ENCODE data around the gene TBC1D5.

- no peak for TF ChIP-seq POU6F1 (CRISPR knock-in tag; IDR thresholded peaks at IDR 0.05; ENCODE audit: borderline replicate concordance, low read depth)
- TF ChIP-seq ZFP3 (CRISPR knock-in tag; IDR thresholded peaks at IDR 0.05): no peak
- no peak for TF ChIP-seq SNAI2 (CRISPR knock-in tag; IDR thresholded peaks at IDR 0.05)
- TF ChIP-seq CREB5 (CRISPR knock-in tag; IDR thresholded peaks at IDR 0.05; ENCODE audit: low read depth): no peak
- TF ChIP-seq ISL1 (CRISPR knock-in tag; IDR thresholded peaks at IDR 0.05): no peak
- TF ChIP-seq TCF4 (CRISPR knock-in tag; IDR thresholded peaks at IDR 0.05; ENCODE audit: borderline replicate concordance): no peak
- no peak for TF ChIP-seq RARB (CRISPR knock-in tag; IDR thresholded peaks at IDR 0.05)
- TF ChIP-seq CSRNP3 (CRISPR knock-in tag; IDR thresholded peaks at IDR 0.05): no peak
- TF ChIP-seq ZNF70 (CRISPR knock-in tag; IDR thresholded peaks at IDR 0.05): no peak
- TF ChIP-seq ZNF8 (CRISPR knock-in tag; IDR thresholded peaks at IDR 0.05): no peak
- no peak for TF ChIP-seq CSDC2 (CRISPR knock-in tag; IDR thresholded peaks at IDR 0.05)
- TF ChIP-seq ESRRG (CRISPR knock-in tag; IDR thresholded peaks at IDR 0.05): no peak
These were observed 535.4 kb downstream of the TBC1D5 start for GRCh38 chr3:17207019-17207418.

Data from SK-N-SH treated with all-trans-retinoic acid at 6 μM for 48 hours (cell line).